ENCODE data around the gene APP.
A peak's percentile ranks its signal among the peaks of the same experiment; 100 is the strongest.

The APP gene

GRCh38 chr21:26170471-26171257 lies at the start of gene APP:
Gene APP, minus strand, starts transcription at chr21:26170770. Its CDS starts 150 bp downstream, at chr21:26170620.
- Mint-ChIP-seq H3K4me1 (peaks cover 30% of the 10 kb centered on the region), H3K9me3 (no peaks in the 10 kb centered on the region), H3K27ac (peak within 1 kb of the TSS; percentile 86), H3K27me3 (peaks cover 31% of the 10 kb centered on the region), H3K36me3 (no peaks in the 10 kb centered on the region), H3K4me3 (peak within 1 kb of the TSS; percentile 95)
- peak; percentile 87 for ATAC-seq

GRCh38 chr21:26212220-26212619 lies 41.6 kb upstream of the APP start:
- Mint-ChIP-seq H3K4me1 (no peaks in the 10 kb centered on the region), H3K27me3 (no peaks in the 10 kb centered on the region), H3K27ac (no peak overlapping the region), H3K9me3 (peaks cover 2% of the 10 kb centered on the region), H3K4me3 (no peak overlapping the region), H3K36me3 (peaks cover under 1% of the 10 kb centered on the region)
- ATAC-seq = no peak

GRCh38 chr21:26210614-26211013 lies 40.0 kb upstream of the APP start:
- Mint-ChIP-seq H3K4me3 (no peak overlapping the region), H3K27me3 (no peaks in the 10 kb centered on the region), H3K4me1 (no peaks in the 10 kb centered on the region), H3K9me3 (no peaks in the 10 kb centered on the region), H3K27ac (no peak overlapping the region), H3K36me3 (no peaks in the 10 kb centered on the region)
- ATAC-seq = no peak

GRCh38 chr21:26207021-26207420 lies 36.5 kb upstream of the APP start:
- Mint-ChIP-seq H3K36me3 (no peaks in the 10 kb centered on the region), H3K27ac (no peak overlapping the region), H3K4me1 (no peaks in the 10 kb centered on the region), H3K9me3 (no peaks in the 10 kb centered on the region), H3K27me3 (no peaks in the 10 kb centered on the region), H3K4me3 (no peak overlapping the region)
- no peak for ATAC-seq

- Mint-ChIP-seq H3K27ac (no peak overlapping the region), H3K36me3 (no peaks in the 10 kb centered on the region), H3K27me3 (no peaks in the 10 kb centered on the region), H3K9me3 (no peaks in the 10 kb centered on the region), H3K4me3 (no peak overlapping the region), H3K4me1 (no peaks in the 10 kb centered on the region)
- no peak for ATAC-seq
Measured at GRCh38 chr21:26199456-26199855, 28.9 kb upstream of the APP start.

GRCh38 chr21:26195708-26196107 lies 25.1 kb upstream of the APP start:
- H3K9me3 Mint-ChIP-seq = no peaks in the 10 kb centered on the region
- H3K4me1 Mint-ChIP-seq = no peaks in the 10 kb centered on the region
- no peaks in the 10 kb centered on the region for H3K27me3 Mint-ChIP-seq
- no peak overlapping the region for H3K27ac Mint-ChIP-seq
- no peaks in the 10 kb centered on the region for H3K36me3 Mint-ChIP-seq
- no peak for ATAC-seq
- H3K4me3 Mint-ChIP-seq = no peak overlapping the region

- Mint-ChIP-seq H3K27me3 (no peaks in the 10 kb centered on the region), H3K36me3 (no peaks in the 10 kb centered on the region), H3K9me3 (no peaks in the 10 kb centered on the region), H3K27ac (no peak overlapping the region), H3K4me3 (no peak overlapping the region), H3K4me1 (no peaks in the 10 kb centered on the region)
- no peak for ATAC-seq
Measured at GRCh38 chr21:26194811-26195251, 24.3 kb upstream of the APP start.

- ATAC-seq = no peak
- no peaks in the 10 kb centered on the region for H3K4me1 Mint-ChIP-seq
- no peak overlapping the region for H3K4me3 Mint-ChIP-seq
- H3K27me3 Mint-ChIP-seq = no peaks in the 10 kb centered on the region
- H3K36me3 Mint-ChIP-seq = no peaks in the 10 kb centered on the region
- H3K27ac Mint-ChIP-seq = no peak overlapping the region
- no peaks in the 10 kb centered on the region for H3K9me3 Mint-ChIP-seq
Measured at GRCh38 chr21:26194326-26194725, 23.8 kb upstream of the APP start.

- Mint-ChIP-seq H3K36me3 (no peaks in the 10 kb centered on the region), H3K4me3 (no peak overlapping the region), H3K27me3 (no peaks in the 10 kb centered on the region), H3K9me3 (no peaks in the 10 kb centered on the region), H3K4me1 (no peaks in the 10 kb centered on the region), H3K27ac (no peak overlapping the region)
- no peak for ATAC-seq
Measured at GRCh38 chr21:26191609-26192008, 21.0 kb upstream of the APP start.

GRCh38 chr21:26188422-26188821 lies 17.9 kb upstream of the APP start:
- Mint-ChIP-seq H3K27me3 (no peaks in the 10 kb centered on the region), H3K9me3 (peaks cover 5% of the 10 kb centered on the region), H3K27ac (no peak overlapping the region), H3K4me3 (no peak overlapping the region), H3K36me3 (no peaks in the 10 kb centered on the region), H3K4me1 (no peaks in the 10 kb centered on the region)
- no peak for ATAC-seq

GRCh38 chr21:26185446-26185845 lies 14.9 kb upstream of the APP start:
- Mint-ChIP-seq H3K36me3 (no peaks in the 10 kb centered on the region), H3K27ac (no peak overlapping the region), H3K9me3 (peaks cover 5% of the 10 kb centered on the region), H3K27me3 (no peaks in the 10 kb centered on the region), H3K4me3 (no peak overlapping the region), H3K4me1 (no peaks in the 10 kb centered on the region)
- ATAC-seq = no peak

- peaks cover 5% of the 10 kb centered on the region for H3K9me3 Mint-ChIP-seq
- no peaks in the 10 kb centered on the region for H3K27me3 Mint-ChIP-seq
- no peaks in the 10 kb centered on the region for H3K4me1 Mint-ChIP-seq
- H3K4me3 Mint-ChIP-seq = no peak overlapping the region
- ATAC-seq = no peak
- H3K36me3 Mint-ChIP-seq = no peaks in the 10 kb centered on the region
- H3K27ac Mint-ChIP-seq = no peak overlapping the region
Measured at GRCh38 chr21:26185021-26185420, 14.5 kb upstream of the APP start.

GRCh38 chr21:26179501-26179900 lies 8.9 kb upstream of the APP start:
- ATAC-seq = no peak
- Mint-ChIP-seq H3K27ac (no peak overlapping the region), H3K9me3 (no peaks in the 10 kb centered on the region), H3K4me1 (peaks cover 8% of the 10 kb centered on the region), H3K27me3 (peaks cover 19% of the 10 kb centered on the region), H3K36me3 (no peaks in the 10 kb centered on the region), H3K4me3 (no peak overlapping the region)

GRCh38 chr21:26177746-26178426 lies 7.3 kb upstream of the APP start:
- Mint-ChIP-seq H3K36me3 (no peaks in the 10 kb centered on the region), H3K9me3 (no peaks in the 10 kb centered on the region), H3K27ac (no peak overlapping the region), H3K4me3 (peak overlapping the region; percentile 12), H3K27me3 (peaks cover 29% of the 10 kb centered on the region), H3K4me1 (peaks cover 11% of the 10 kb centered on the region)
- peak; percentile 65 for ATAC-seq

GRCh38 chr21:26177187-26177586 lies 6.6 kb upstream of the APP start:
- Mint-ChIP-seq H3K9me3 (no peaks in the 10 kb centered on the region), H3K36me3 (no peaks in the 10 kb centered on the region), H3K4me1 (peaks cover 11% of the 10 kb centered on the region), H3K27me3 (peaks cover 29% of the 10 kb centered on the region), H3K27ac (no peak overlapping the region), H3K4me3 (no peak overlapping the region)
- no peak for ATAC-seq
